Stomach smooth muscle (tissue), 2 donors: ENCODE data around the gene FCGR3B.
"Not testable (repeated sequence)": the region's sequence is repeated elsewhere in the genome, so short reads cannot be mapped to it uniquely, and the experiment has no call there.

Source experiments
- H3K27ac ChIP-seq: one replicate; pipeline ENCODE4 v1.7.0; 2013; ENCODE audit warnings: mild to moderate bottlenecking, low read length, inconsistent platforms
- H3K27me3 ChIP-seq, 2 donors: one replicate each; pipeline ENCODE4 v1.7.0; 2013; ENCODE audit warnings: low read length in 2 of 2; ENCODE audit not compliant: insufficient read depth in 2 of 2, control insufficient read depth in 1 of 2
- H3K36me3 ChIP-seq, 2 donors: one replicate each; pipeline ENCODE4 v1.7.0; 2013; ENCODE audit warnings: low read length in 2 of 2; ENCODE audit not compliant: control insufficient read depth in 2 of 2, insufficient read depth in 2 of 2
- H3K4me1 ChIP-seq: one replicate; pipeline ENCODE4 v1.7.0; 2013; ENCODE audit warnings: low read length; ENCODE audit not compliant: control insufficient read depth, insufficient read depth
- H3K4me3 ChIP-seq, 2 donors: one replicate each; pipeline ENCODE4 v1.7.0; 2013; ENCODE audit warnings: low read length in 2 of 2
- H3K9ac ChIP-seq, 2 donors: one replicate each; pipeline ENCODE4 v1.7.0; 2013; ENCODE audit warnings: low read length in 2 of 2, mild to moderate bottlenecking in 1 of 2
- H3K9me3 ChIP-seq, 2 donors: one replicate each; pipeline ENCODE4 v1.7.0; 2013; ENCODE audit warnings: low read length in 2 of 2; ENCODE audit not compliant: control insufficient read depth in 2 of 2
- donor health status: healthy.
- donor health status: Pancreatic carcinoma.

Gene FCGR3B

GRCh38 chr1:161579856-161580507 is 51.0 kb downstream of the FCGR3B start:
- H3K27me3 ChIP-seq, H3K4me1 ChIP-seq, H3K27ac ChIP-seq, H3K9me3 ChIP-seq, H3K36me3 ChIP-seq, H3K9ac ChIP-seq, H3K4me3 ChIP-seq: not testable (repeated sequence)

- H3K27ac ChIP-seq, H3K4me3 ChIP-seq, H3K4me1 ChIP-seq, H3K9me3 ChIP-seq, H3K36me3 ChIP-seq, H3K27me3 ChIP-seq, H3K9ac ChIP-seq: not testable (repeated sequence)
Measured at GRCh38 chr1:161576676-161577075, 54.3 kb downstream of the FCGR3B start.
